H9 (cell line): Measurements from ENCODE around the gene SUN1. TPM values are rescaled to one million over a fixed set of nuclear protein-coding genes. Genes with fewer than 3 reads are reported as not detected.

ENCODE experiments used
- DNase-seq: peaks from one replicate; pipeline ENCODE4 v3.0.0-alpha.2; 2017
- H2AFZ ChIP-seq: one replicate; pipeline ENCODE4 v1.6.1; 2013; ENCODE audit warnings: mild to moderate bottlenecking, low read length, control low read depth, moderate library complexity
- H2AK5ac ChIP-seq: 2 replicates; pipeline ENCODE4 v1.6.1; 2013; ENCODE audit warnings: low read length, control low read depth, mixed read lengths; ENCODE audit not compliant: insufficient read length
- H2BK120ac ChIP-seq: one replicate; pipeline ENCODE4 v1.6.1; 2013; ENCODE audit warnings: low read depth, mild to moderate bottlenecking, low read length, control low read depth, inconsistent platforms; ENCODE audit not compliant: poor library complexity, severe bottlenecking
- H2BK12ac ChIP-seq: 2 replicates; pipeline ENCODE4 v1.6.1; 2013; ENCODE audit warnings: low read length, control low read depth, mixed read lengths, low read depth; ENCODE audit not compliant: insufficient read length
- H2BK15ac ChIP-seq: 2 replicates; pipeline ENCODE4 v1.6.1; 2013; ENCODE audit warnings: low read depth, low read length, control low read depth
- H2BK20ac ChIP-seq: one replicate; pipeline ENCODE4 v1.6.1; 2013; ENCODE audit warnings: low read depth, mild to moderate bottlenecking, low read length, control low read depth, inconsistent platforms; ENCODE audit not compliant: poor library complexity, severe bottlenecking
- H2BK5ac ChIP-seq: 2 replicates; pipeline ENCODE4 v1.6.1; 2013; ENCODE audit warnings: low read length, control low read depth, mixed read lengths; ENCODE audit not compliant: insufficient read length
- H3K14ac ChIP-seq: 2 replicates; pipeline ENCODE4 v1.6.1; 2013; ENCODE audit warnings: low read length, control low read depth; ENCODE audit not compliant: insufficient read depth
- H3K18ac ChIP-seq: 2 replicates; pipeline ENCODE4 v1.6.1; 2013; ENCODE audit warnings: low read depth, mild to moderate bottlenecking, mixed read lengths, low read length, control low read depth; ENCODE audit not compliant: insufficient read length
- H3K23ac ChIP-seq: 2 replicates; pipeline ENCODE4 v1.6.1; 2013; ENCODE audit warnings: low read length, control low read depth, mixed read lengths, low read depth; ENCODE audit not compliant: insufficient read length
- H3K23me2 ChIP-seq: 2 replicates; pipeline ENCODE4 v1.6.1; 2013; ENCODE audit warnings: low read depth, mild to moderate bottlenecking, mixed read lengths, low read length, control low read depth; ENCODE audit not compliant: insufficient read length, poor library complexity, severe bottlenecking
- H3K27ac ChIP-seq: 2 replicates; pipeline ENCODE4 v1.5.1; 2013; ENCODE audit warnings: low read length, control low read depth, mixed read lengths, low read depth; ENCODE audit not compliant: insufficient read length
- H3K27me3 ChIP-seq: 2 replicates; pipeline ENCODE4 v1.6.1; 2013; ENCODE audit warnings: low read length, control low read depth, inconsistent platforms; ENCODE audit not compliant: insufficient read depth
- H3K4ac ChIP-seq: 2 replicates; pipeline ENCODE4 v1.6.1; 2013; ENCODE audit warnings: low read depth, mild to moderate bottlenecking, control low read depth, inconsistent platforms, low read length, moderate library complexity
- H3K4me1 ChIP-seq: 2 replicates; pipeline ENCODE4 v1.6.1; 2013; ENCODE audit warnings: low read length, control low read depth, inconsistent platforms; ENCODE audit not compliant: insufficient read depth
- H3K4me2 ChIP-seq: 2 replicates; pipeline ENCODE4 v1.6.1; 2013; ENCODE audit warnings: low read length, control low read depth, mixed read lengths; ENCODE audit not compliant: insufficient read length, insufficient read depth
- H3K56ac ChIP-seq: 2 replicates; pipeline ENCODE4 v1.6.1; 2013; ENCODE audit warnings: low read depth, mild to moderate bottlenecking, mixed read lengths, low read length, control low read depth; ENCODE audit not compliant: insufficient read length
- H3K79me1 ChIP-seq: 2 replicates; pipeline ENCODE4 v1.6.1; 2013; ENCODE audit warnings: low read depth, mild to moderate bottlenecking, moderate library complexity, low read length, control low read depth, inconsistent platforms; ENCODE audit not compliant: insufficient read depth, poor library complexity, severe bottlenecking
- H3K79me2 ChIP-seq: 2 replicates; pipeline ENCODE4 v1.6.1; 2013; ENCODE audit warnings: low read length, control low read depth, inconsistent platforms; ENCODE audit not compliant: insufficient read depth
- H3K9ac ChIP-seq: 2 replicates; pipeline ENCODE4 v1.6.1; 2013; ENCODE audit warnings: low read length, control low read depth, mixed read lengths; ENCODE audit not compliant: insufficient read length; ENCODE audit errors: extremely low read depth
- H3K9me3 ChIP-seq: one replicate; pipeline ENCODE4 v1.6.1; 2013; ENCODE audit warnings: low read depth, low read length, inconsistent platforms; ENCODE audit not compliant: control insufficient read depth
- H3T11ph ChIP-seq: one replicate; pipeline ENCODE4 v1.6.1; 2013; ENCODE audit warnings: mild to moderate bottlenecking, low read length, control low read depth, inconsistent platforms
- H4K20me1 ChIP-seq: one replicate; pipeline ENCODE4 v1.6.1; 2013; ENCODE audit not compliant: control insufficient read depth, insufficient read length, insufficient read depth
- H4K5ac ChIP-seq: 2 replicates; pipeline ENCODE4 v1.6.1; 2013; ENCODE audit warnings: low read depth, mild to moderate bottlenecking, mixed read lengths, low read length, control low read depth; ENCODE audit not compliant: insufficient read length
- H4K8ac ChIP-seq: replicated peaks from 2 replicates; pipeline ENCODE4 v1.6.1; 2013; ENCODE audit warnings: low read length, control low read depth, mixed read lengths, low read depth; ENCODE audit not compliant: insufficient read length
- H4K91ac ChIP-seq: 2 replicates; pipeline ENCODE4 v1.6.1; 2013; ENCODE audit warnings: low read depth, mild to moderate bottlenecking, moderate library complexity, mixed read lengths, low read length, control low read depth; ENCODE audit not compliant: insufficient read length
- H3K27ac Mint-ChIP-seq, 3 experiments: 2 replicates in 2 of 3; 3 replicates in 1 of 3; pipeline ENCODE4 v1.8.0; 2020 to 2021; ENCODE audit warnings: mixed read lengths in 3 of 3, mild to moderate bottlenecking in 1 of 3, moderate library complexity in 1 of 3
- H3K27me3 Mint-ChIP-seq: 2 replicates; pipeline ENCODE4 v1.8.0; 2021; ENCODE audit warnings: low read depth, mild to moderate bottlenecking, moderate library complexity, mixed read lengths
- H3K36me3 Mint-ChIP-seq, 3 experiments: 2 replicates in 2 of 3; 3 replicates in 1 of 3; pipeline ENCODE4 v1.8.0; 2020 to 2021; ENCODE audit warnings: low read depth in 3 of 3, mixed read lengths in 3 of 3; ENCODE audit not compliant: insufficient read depth in 1 of 3
- H3K4me1 Mint-ChIP-seq, 2 experiments: 2 replicates each; pipeline ENCODE4 v1.8.0; 2020; ENCODE audit warnings: mixed read lengths in 2 of 2
- H3K4me3 Mint-ChIP-seq, 2 experiments: 2 replicates in 1 of 2; 3 replicates in 1 of 2; pipeline ENCODE4 v1.8.0; 2020 to 2021; ENCODE audit warnings: mild to moderate bottlenecking in 2 of 2, mixed read lengths in 2 of 2, moderate library complexity in 1 of 2
- H3K9me3 Mint-ChIP-seq, 2 experiments: 2 replicates in 1 of 2; 3 replicates in 1 of 2; pipeline ENCODE4 v1.8.0; 2020; ENCODE audit warnings: mild to moderate bottlenecking in 2 of 2, mixed read lengths in 2 of 2, moderate library complexity in 1 of 2
- WGBS: extraction: QIAGEN DNeasy Blood & Tissue Kit; methylation state at CpG from one replicate; pipeline ENCODE4 v1.1.7; 2013; ENCODE audit warnings: missing lambda C conversion rate, low lambda C conversion rate, mixed read lengths; ENCODE audit not compliant: insufficient read length; ENCODE audit errors: extremely low coverage; 5-methylcytosine and 5-hydroxymethylcytosine counted together
- total RNA-seq: library from RNA; stranded (reverse); gene quantifications from 2 replicates; pipeline ENCODE4 v1.2.1, GENCODE V29; 2021
- TF ChIP-seq, protein P1 (sequence below): fragments of 200-600 bp; sonication (generic); conservative IDR thresholded peaks from 3 replicates; pipeline ENCODE4 v1.8.0; 2021; ENCODE audit warnings: antibody characterized with exemption, mild to moderate bottlenecking

Gene SUN1
- total RNA-seq, 1 experiment from 2014 or later: 118 TPM

DNA sequence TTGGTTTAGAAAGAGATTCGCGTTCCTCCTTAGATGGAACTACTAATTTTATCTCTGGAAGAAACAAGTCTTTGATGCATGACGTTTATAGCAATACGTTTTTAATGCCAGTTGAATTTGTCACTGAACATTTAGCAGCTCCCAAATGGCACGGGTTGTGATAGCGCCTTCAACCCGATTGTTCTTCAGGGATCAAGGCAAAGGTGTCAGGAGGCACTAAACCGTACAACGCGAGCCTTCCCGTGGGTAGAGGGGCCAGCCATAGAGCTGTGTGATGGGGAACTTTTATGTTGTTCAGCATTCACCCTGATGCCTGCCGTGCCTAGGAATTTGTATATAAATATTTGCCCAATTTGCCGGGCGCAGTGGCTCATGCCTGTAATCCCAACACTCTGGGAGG, 47.4 kb downstream of the SUN1 start:
- no peaks in the 10 kb centered on the region for H4K20me1 ChIP-seq
- H3K36me3 Mint-ChIP-seq: peaks cover 12 to 25% (median 20%) of the 10 kb centered on the region in 3 experiments
- H3K4me2 ChIP-seq: no peak overlapping the region

More for the DNA sequence above, 47.4 kb downstream of the SUN1 start:
- DNase-seq: no peak
- H3K27me3 Mint-ChIP-seq: no peaks in the 10 kb centered on the region
- Histone ChIP-seq H4K8ac (no peak overlapping the region), H3K18ac (no peak overlapping the region), H2BK20ac (no peak overlapping the region), H2BK5ac (no peak overlapping the region), H3K9ac (no peak overlapping the region), H2BK120ac (no peak overlapping the region), H3K23me2 (peaks cover 5% of the 10 kb centered on the region), H3K27me3 (no peaks in the 10 kb centered on the region), H2BK15ac (no peak overlapping the region), H3K27ac (no peak overlapping the region), H3K56ac (no peak overlapping the region), H4K5ac (no peak overlapping the region), H2BK12ac (no peak overlapping the region), H4K91ac (no peak overlapping the region), H3K79me2 (peaks cover 55% of the 10 kb centered on the region; the same call in 1 of the 2 replicates), H3K4ac (no peak overlapping the region), H3T11ph (no peak overlapping the region), H3K9me3 (no peaks in the 10 kb centered on the region), H3K23ac (no peak overlapping the region), H2AFZ (no peak overlapping the region), H2AK5ac (no peak overlapping the region), H3K14ac (no peak overlapping the region), H3K79me1 (peaks cover 3% of the 10 kb centered on the region), H3K4me1 (no peaks in the 10 kb centered on the region)
- H3K4me1 Mint-ChIP-seq: peaks cover 9 to 10% of the 10 kb centered on the region in 2 experiments
- no peak overlapping the region for H3K27ac Mint-ChIP-seq
- TF ChIP-seq, protein P1, sequence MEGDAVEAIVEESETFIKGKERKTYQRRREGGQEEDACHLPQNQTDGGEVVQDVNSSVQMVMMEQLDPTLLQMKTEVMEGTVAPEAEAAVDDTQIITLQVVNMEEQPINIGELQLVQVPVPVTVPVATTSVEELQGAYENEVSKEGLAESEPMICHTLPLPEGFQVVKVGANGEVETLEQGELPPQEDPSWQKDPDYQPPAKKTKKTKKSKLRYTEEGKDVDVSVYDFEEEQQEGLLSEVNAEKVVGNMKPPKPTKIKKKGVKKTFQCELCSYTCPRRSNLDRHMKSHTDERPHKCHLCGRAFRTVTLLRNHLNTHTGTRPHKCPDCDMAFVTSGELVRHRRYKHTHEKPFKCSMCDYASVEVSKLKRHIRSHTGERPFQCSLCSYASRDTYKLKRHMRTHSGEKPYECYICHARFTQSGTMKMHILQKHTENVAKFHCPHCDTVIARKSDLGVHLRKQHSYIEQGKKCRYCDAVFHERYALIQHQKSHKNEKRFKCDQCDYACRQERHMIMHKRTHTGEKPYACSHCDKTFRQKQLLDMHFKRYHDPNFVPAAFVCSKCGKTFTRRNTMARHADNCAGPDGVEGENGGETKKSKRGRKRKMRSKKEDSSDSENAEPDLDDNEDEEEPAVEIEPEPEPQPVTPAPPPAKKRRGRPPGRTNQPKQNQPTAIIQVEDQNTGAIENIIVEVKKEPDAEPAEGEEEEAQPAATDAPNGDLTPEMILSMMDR: no peak
- H3K4me3 Mint-ChIP-seq: no peak overlapping the region
- H3K9me3 Mint-ChIP-seq: peaks cover 0 to 3% of the 10 kb centered on the region in 2 experiments; a peak in 2 of 5 replicates
- no CpG with 5 or more reads among the region's 14 CpGs for WGBS
